NCI-H774 (cell line): ENCODE data around the gene POLE2.
"Not testable (repeated sequence)": the region's sequence is repeated elsewhere in the genome, so short reads cannot be mapped to it uniquely, and the experiment has no call there.

Source experiments
- DNase-seq: peaks from one replicate; lab custom pipeline; 2025; lab: John Stamatoyannopoulos, UW

Gene POLE2, protein sequence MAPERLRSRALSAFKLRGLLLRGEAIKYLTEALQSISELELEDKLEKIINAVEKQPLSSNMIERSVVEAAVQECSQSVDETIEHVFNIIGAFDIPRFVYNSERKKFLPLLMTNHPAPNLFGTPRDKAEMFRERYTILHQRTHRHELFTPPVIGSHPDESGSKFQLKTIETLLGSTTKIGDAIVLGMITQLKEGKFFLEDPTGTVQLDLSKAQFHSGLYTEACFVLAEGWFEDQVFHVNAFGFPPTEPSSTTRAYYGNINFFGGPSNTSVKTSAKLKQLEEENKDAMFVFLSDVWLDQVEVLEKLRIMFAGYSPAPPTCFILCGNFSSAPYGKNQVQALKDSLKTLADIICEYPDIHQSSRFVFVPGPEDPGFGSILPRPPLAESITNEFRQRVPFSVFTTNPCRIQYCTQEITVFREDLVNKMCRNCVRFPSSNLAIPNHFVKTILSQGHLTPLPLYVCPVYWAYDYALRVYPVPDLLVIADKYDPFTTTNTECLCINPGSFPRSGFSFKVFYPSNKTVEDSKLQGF

GRCh38 chr14:49687942-49688700, at the start of gene POLE2:
POLE2 (minus strand) TSS chr14:49688214; CDS start chr14:49688203, 11 bp downstream.
- DNase-seq: peak; percentile 32

GRCh38 chr14:49735669-49736068, 47.7 kb upstream of the POLE2 start:
- not testable (repeated sequence) for DNase-seq

- no peak for DNase-seq
Measured at GRCh38 chr14:49733836-49734235, 45.8 kb upstream of the POLE2 start.

GRCh38 chr14:49732896-49733295, 44.9 kb upstream of the POLE2 start:
- no peak for DNase-seq

DNA sequence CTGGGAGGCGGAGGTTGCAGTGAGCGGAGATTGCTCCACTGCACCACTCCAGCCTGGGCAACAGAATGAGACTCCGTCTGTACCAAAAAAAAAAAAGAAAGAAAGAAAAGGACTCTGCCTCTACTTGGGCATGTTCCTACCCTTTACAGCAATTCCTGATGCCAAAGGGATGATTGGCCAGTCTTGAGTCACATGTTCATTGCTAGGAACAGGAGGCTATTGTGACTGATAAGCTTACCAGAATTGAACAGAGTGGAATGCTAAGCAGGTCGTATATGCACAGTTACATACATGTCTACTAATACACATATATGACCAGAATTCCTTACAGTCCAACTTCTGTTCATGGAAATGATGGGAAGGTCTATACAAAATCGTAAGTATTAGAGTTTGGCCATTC, 39.2 kb upstream of the POLE2 start:
- no peak for DNase-seq

- not testable (repeated sequence) for DNase-seq
Measured at GRCh38 chr14:49721733-49722435, 33.9 kb upstream of the POLE2 start.

DNA sequence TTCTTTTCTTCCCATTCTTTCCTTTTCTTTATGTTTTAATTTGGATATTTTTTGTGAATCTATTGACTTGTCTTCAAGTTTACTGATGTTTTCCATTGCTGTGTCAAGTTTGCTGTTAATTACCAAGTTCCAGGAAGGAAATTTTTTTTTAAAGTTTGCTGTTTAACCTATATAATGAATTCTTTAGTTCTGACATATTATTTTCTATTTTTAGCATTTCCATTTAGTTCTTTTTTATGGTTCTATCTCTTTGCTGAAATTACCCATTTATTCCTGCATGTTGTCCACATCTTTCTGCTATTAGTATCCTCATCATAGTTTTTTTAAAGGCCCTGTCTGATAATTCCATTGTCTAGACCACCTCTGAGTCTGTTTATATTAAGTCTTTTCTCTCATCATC, 32.7 kb upstream of the POLE2 start:
- DNase-seq: no peak

GRCh38 chr14:49710993-49711392, 23.0 kb upstream of the POLE2 start:
- not testable (repeated sequence) for DNase-seq

DNA sequence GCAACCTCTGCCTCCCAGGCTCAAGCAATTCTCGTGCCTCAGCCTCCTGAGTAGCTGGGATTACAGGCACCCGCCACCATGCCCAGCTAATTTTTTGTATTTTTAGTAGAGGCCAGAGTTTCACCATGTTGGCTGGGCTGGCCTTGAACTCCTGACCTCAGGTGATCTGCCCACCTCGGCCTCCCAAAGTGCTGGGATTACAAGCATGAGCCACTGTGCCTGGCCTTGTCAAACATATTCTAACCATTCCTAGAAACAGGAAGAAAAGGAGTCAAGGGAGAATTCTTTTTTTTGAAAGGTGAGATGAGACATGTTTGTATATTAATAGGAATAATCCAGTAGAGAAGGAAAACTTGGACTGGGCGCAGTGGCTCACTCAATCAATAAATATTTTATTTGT, 16.5 kb upstream of the POLE2 start:
- not testable (repeated sequence) for DNase-seq

DNA sequence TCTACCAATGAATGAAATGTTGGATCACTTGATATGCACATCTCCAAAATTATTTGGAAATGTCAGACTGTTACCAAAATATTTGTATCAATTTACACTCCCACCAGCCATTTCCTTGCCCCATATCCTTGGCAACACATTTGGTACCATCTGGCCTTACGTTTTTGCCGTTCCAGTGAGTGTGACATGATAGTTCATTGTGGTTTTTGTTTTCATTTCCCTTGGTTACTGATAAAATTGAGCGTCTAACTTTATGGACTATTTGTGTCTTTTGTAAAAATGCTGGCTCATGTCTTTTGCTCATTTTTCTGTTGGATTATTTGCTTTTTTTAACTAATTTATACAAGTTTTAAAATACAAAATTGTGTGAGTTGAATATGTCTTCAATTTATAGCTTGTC, 16.0 kb upstream of the POLE2 start:
- no peak for DNase-seq

DNA sequence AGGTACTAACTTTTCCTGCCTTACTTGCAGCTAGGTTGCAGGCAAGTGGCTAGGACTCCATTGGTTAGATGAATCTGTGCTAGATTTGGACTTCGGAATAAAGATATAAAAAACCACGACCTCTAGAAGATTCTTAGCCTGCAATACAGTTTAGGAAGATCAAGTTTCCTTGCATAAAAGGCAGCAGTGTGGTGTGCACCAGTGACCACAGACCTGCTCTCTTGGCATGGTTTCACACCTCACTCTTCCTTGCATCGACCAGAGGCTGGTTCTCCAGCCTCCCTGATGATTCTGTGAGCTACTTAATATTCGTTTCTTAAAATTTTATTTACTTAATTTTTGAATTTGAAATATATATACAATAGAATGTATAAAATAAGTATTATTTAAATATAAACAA, 14.7 kb upstream of the POLE2 start:
- DNase-seq: no peak

DNA sequence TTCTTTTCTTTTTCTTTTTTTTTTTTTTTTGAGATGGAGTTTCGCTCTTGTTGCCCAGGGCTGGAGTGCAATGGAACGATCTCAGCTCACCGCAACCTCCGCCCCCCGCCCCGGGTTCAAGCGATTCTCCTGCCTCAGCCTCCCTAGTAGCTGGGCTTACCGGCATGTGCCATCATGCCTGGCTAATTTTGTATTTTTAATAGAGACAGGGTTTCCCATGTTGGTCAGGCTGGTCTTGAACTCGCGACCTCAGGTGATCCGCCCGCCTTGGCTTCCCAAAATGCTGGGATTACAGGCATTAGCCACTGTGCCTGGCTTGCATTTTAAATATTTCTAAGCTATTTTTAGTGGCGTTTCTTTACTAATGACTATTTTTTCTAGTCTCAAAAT, 5.7 kb upstream of the POLE2 start:
- not testable (repeated sequence) for DNase-seq

GRCh38 chr14:49692811-49693734, 5.1 kb upstream of the POLE2 start, which contains the start of gene KLHDC1:
KLHDC1 (plus strand) TSS chr14:49693120; CDS start chr14:49693195, 75 bp downstream.
- peak; percentile 43 for DNase-seq

GRCh38 chr14:49692193-49692757, 4.3 kb upstream of the POLE2 start:
- no peak for DNase-seq

GRCh38 chr14:49691031-49691430, 3.0 kb upstream of the POLE2 start:
- no peak for DNase-seq

GRCh38 chr14:49688701-49689030, 652 bp upstream of the POLE2 start:
- no peak for DNase-seq

- no peak for DNase-seq
Measured at GRCh38 chr14:49686425-49686824, 1.6 kb downstream of the POLE2 start.

DNA sequence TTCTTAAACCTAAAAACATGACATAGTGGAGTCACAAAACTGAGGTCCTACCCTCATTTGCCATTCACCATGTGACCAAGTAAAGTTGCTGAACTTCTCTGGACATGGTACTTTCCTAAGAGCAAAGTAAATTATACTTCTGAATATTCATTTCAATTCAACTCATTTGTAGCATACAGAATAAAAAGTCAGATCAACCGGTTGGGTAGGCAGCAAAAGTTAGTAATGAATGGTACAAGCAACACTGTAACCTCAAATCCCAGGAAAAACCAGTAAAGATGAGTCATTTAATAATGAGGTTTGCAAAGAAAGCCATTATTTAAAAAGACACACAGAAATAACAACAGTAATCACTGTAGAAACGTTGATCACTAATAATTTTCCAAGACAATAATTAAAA, 8.7 kb downstream of the POLE2 start:
- no peak for DNase-seq

DNA sequence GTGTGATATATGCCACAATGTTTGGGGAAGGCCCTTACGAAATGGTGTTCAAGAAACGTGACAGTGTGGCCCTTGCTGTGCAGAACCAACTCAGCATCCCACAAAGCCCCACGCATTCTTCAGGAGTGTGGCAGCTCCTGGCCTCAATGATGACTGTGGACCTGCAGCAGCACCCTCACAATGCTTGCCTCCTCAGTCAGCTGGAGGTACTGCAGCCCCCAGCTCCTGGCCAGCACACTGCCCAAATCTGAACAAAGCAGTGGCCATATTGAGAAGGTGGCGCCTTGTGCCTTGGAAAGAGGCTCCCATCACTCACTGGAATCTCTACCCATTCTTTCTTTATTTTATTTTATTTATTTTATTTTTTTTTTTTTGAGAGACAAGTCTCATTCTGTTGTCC, 10.4 kb downstream of the POLE2 start:
- DNase-seq: no peak

DNA sequence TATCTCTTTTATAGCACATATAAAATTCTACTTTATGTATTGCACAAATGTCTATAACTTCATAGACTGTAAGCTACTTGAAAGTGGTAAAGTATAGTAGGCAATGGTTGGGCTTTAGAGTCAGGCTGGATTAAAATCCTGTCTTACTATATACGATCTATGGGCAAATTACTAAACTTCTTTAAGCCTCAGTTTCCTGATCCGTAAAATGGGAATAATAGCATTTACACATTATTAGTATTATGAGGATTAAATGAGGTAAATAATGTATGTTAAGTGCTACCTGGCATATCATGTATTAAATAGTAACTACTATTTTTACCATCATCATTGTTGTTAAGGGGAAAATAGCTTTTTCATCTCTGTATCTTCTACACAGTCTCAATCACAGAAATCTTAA, 14.4 kb downstream of the POLE2 start:
- DNase-seq: no peak

- DNase-seq: no peak
Measured at GRCh38 chr14:49670475-49670874, 17.5 kb downstream of the POLE2 start.
